ENCODE results near the gene ZNF732. TPM values are rescaled to one million over a fixed set of nuclear protein-coding genes. Genes with fewer than 3 reads are reported as not detected.

Gene ZNF732
- total RNA-seq, 4 donors from 2014 or later: not detected

- Histone ChIP-seq H3K27ac (peak within 1 kb of the TSS; percentile 82 to 93 (median 90)), H3K36me3 (no peaks in the 10 kb centered on the region), H3K4me1 (peaks cover 5 to 9% of the 10 kb centered on the region in 2 donors), H3K27me3 (no peaks in the 10 kb centered on the region), H3K9me3 (no peaks in the 10 kb centered on the region), H3K4me3 (peak within 1 kb of the TSS; percentile 88 to 99 (median 94))
- DNase-seq (peak; percentile 94), ATAC-seq (peak; percentile 98 to 99)
- in situ Hi-C loops (cut with MboI; ENCODE audit: low sequenced_read_pairs in 4 of 4): no loop called here
- intact Hi-C loops (cut with DNase I; ENCODE audit: low total_unique reads): loop anchor here (2.0 to 5.0 kb wide), 3 partner anchors 137 to 445 kb away; partner anchors contain the start of genes PIGG and ZNF721
- TF ChIP-seq POLR2A (IDR thresholded peaks at IDR 0.05) (peak; percentile 69 to 80), CTCF (IDR thresholded peaks at IDR 0.05 in 4 of 5, conservative IDR thresholded peaks at IDR 0.05 in 1 of 5) (no peak)
These were observed 32.1 kb upstream of the ZNF732 start, which contains the start of gene ZNF141 for GRCh38 chr4:337143-337931. Gene ZNF141, plus strand, starts transcription at chr4:337814. Its CDS starts 170 bp downstream, at chr4:337984.

DNA sequence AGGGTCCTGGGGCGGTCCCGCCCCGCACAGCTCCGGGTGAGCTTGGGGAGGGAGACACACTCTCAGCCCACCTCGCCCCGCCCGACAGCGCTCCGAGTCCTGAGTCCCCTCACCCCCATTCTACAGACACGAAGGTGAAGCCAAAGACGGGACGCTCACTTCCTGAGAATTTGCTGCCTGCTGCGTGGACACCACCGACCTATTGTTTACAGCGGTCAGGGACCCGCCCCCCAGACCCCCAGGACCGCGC, 31.5 kb upstream of the ZNF732 start:
- Histone ChIP-seq H3K36me3 (no peaks in the 10 kb centered on the region), H3K27me3 (no peaks in the 10 kb centered on the region), H3K27ac (peak overlapping the region; percentile 82 to 93 (median 90)), H3K9me3 (no peaks in the 10 kb centered on the region), H3K4me3 (peak overlapping the region; percentile 88 to 99 (median 94)), H3K4me1 (peaks cover 5 to 9% of the 10 kb centered on the region in 2 donors)
- no peak for DNase-seq
- intact Hi-C loops (cut with DNase I; ENCODE audit: low total_unique reads): loop anchor here (2.0 to 5.0 kb wide), 3 partner anchors 138 to 445 kb away; partner anchors contain the start of genes PIGG and ZNF721
- TF ChIP-seq POLR2A (IDR thresholded peaks at IDR 0.05): no peak
- no peak for TF ChIP-seq CTCF (IDR thresholded peaks at IDR 0.05 in 4 of 5, conservative IDR thresholded peaks at IDR 0.05 in 1 of 5)
- in situ Hi-C loops (cut with MboI; ENCODE audit: low sequenced_read_pairs in 4 of 4): no loop called here
- ATAC-seq: peak in 1 of 2 donors; percentile 5

- peaks cover 5 to 9% of the 10 kb centered on the region in 2 donors for H3K4me1 ChIP-seq
- in situ Hi-C loops (cut with MboI; ENCODE audit: low sequenced_read_pairs in 4 of 4): no loop called here
- peak overlapping the region; percentile 82 to 93 (median 90) for H3K27ac ChIP-seq
- DNase-seq: no peak
- peak overlapping the region; percentile 88 to 99 (median 94) for H3K4me3 ChIP-seq
- TF ChIP-seq POLR2A (IDR thresholded peaks at IDR 0.05) (peak in 1 of 2 donors; percentile 12), CTCF (IDR thresholded peaks at IDR 0.05 in 4 of 5, conservative IDR thresholded peaks at IDR 0.05 in 1 of 5) (no peak)
- H3K9me3 ChIP-seq: no peaks in the 10 kb centered on the region
- intact Hi-C loops (cut with DNase I; ENCODE audit: low total_unique reads): loop anchor here (2.0 to 5.0 kb wide), 3 partner anchors 139 to 446 kb away; partner anchors contain the start of genes PIGG and ZNF721
- no peaks in the 10 kb centered on the region for H3K27me3 ChIP-seq
- no peak for ATAC-seq
- no peaks in the 10 kb centered on the region for H3K36me3 ChIP-seq
These were observed 31.0 kb upstream of the ZNF732 start for GRCh38 chr4:336099-336892.

DNA sequence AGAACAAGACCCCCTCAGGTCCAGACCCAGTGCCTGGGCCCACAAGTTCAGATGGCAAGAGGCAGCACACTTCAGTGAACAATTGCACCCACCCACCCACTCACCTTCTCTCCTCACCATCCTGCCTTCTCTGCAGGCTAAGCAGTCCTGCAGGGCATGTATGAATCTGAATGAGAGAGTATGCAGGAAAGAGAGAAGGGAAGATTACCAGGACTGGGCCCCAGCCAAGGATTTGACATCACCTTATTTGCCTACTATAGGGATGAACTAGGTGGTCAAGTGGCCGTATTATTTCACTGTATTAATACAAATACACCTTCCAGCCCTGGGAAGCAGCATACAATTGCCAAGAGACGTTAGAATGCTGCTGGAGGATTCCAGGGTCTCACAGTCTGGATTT, 30.2 kb upstream of the ZNF732 start:
- Histone ChIP-seq H3K36me3 (no peaks in the 10 kb centered on the region), H3K9me3 (no peaks in the 10 kb centered on the region), H3K27ac (peak overlapping the region in 2 of 4 donors; percentile 82 to 92), H3K4me1 (peaks cover 5 to 9% of the 10 kb centered on the region in 2 donors), H3K27me3 (no peaks in the 10 kb centered on the region), H3K4me3 (no peak overlapping the region)
- in situ Hi-C loops (cut with MboI; ENCODE audit: low sequenced_read_pairs in 4 of 4) (no loop called here), intact Hi-C loops (cut with DNase I; ENCODE audit: low total_unique reads) (loop anchor here (5.0 kb wide), 1 partner anchor 447 kb away; no protein-coding TSS in a partner anchor)
- no peak for ATAC-seq
- no peak for DNase-seq
- TF ChIP-seq CTCF (IDR thresholded peaks at IDR 0.05 in 4 of 5, conservative IDR thresholded peaks at IDR 0.05 in 1 of 5) (no peak), POLR2A (IDR thresholded peaks at IDR 0.05) (no peak)
